ENCODE results near the gene ZBTB9. TPM values are rescaled to one million over a fixed set of nuclear protein-coding genes. Genes with fewer than 3 reads are reported as not detected.

Gene ZBTB9
- total RNA-seq, 2 experiments from 2014 or later: 5.5 to 5.7 TPM

- H3K27me3 Mint-ChIP-seq: no peaks in the 10 kb centered on the region
- DNase-seq (peak in 6 of 14 experiments; percentile 22 to 81 (median 56)), ATAC-seq (ENCODE audit: poor library complexity) (peak; percentile 21)
- POLR2A ChIA-PET: interaction anchor here (0.6 to 3.0 kb wide), 12 partner anchors 10 to 455 kb away, joined by 3 to 22 read pairs (median 8); partner anchors contain the start of genes B3GALT4, CUTA, LEMD2 and PHF1
- H3K27me3 ChIP-seq (ENCODE audit: control insufficient read depth in 1 of 2, insufficient read depth in 2 of 2, low read length in 2 of 2): no peaks in the 10 kb centered on the region
- peaks cover 5% of the 10 kb centered on the region for H3K36me3 Mint-ChIP-seq (ENCODE audit: low read depth)
- no peaks in the 10 kb centered on the region for H3K9me3 Mint-ChIP-seq
- peaks cover 3% of the 10 kb centered on the region for H3K36me3 ChIP-seq (ENCODE audit: insufficient read depth, low read length)
- peaks cover 69% of the 10 kb centered on the region for H3K4me1 ChIP-seq (ENCODE audit: insufficient read depth, low read length)
- peak overlapping the region; percentile 86 to 92 for H3K27ac ChIP-seq (ENCODE audit: low read depth in 1 of 2, low read length in 2 of 2)
- CTCF ChIA-PET: interaction anchor here (1.2 to 2.7 kb wide), 7 partner anchors 11 to 155 kb away, joined by 3 to 25 read pairs (median 7); partner anchors contain the start of genes KIFC1, PHF1 and RPS18
- intact Hi-C loops (cut with DNase I, micrococcal nuclease): loop anchor here (1.0 to 5.0 kb wide), 5 partner anchors 9 to 155 kb away; partner anchors contain the start of genes CUTA (in 1 of the 2), RPS18 (in 1 of the 2), VPS52 (in 1 of the 2) and ZBTB22 (in 1 of the 2)
- peak overlapping the region; percentile 99 for H3K27ac Mint-ChIP-seq
- H3K4me1 Mint-ChIP-seq (ENCODE audit: low read depth): peaks cover 76% of the 10 kb centered on the region
- H3K4me3 ChIP-seq (ENCODE audit: low read length): peak overlapping the region; percentile 71
- no peak for TF ChIP-seq CTCF (IDR thresholded peaks at IDR 0.05)
- H3K4me3 Mint-ChIP-seq: peak overlapping the region; percentile 94
- no peaks in the 10 kb centered on the region for H3K9me3 ChIP-seq (ENCODE audit: control insufficient read depth in 1 of 2, insufficient read depth in 1 of 2, low read length in 2 of 2)
Observed at GRCh38 chr6:33426590-33427511, 27.5 kb upstream of the ZBTB9 start.

GRCh38 chr6:33427585-33428223 lies 26.7 kb upstream of the ZBTB9 start:
- H3K27ac ChIP-seq (ENCODE audit: low read depth in 1 of 2, low read length in 2 of 2): peak overlapping the region; percentile 79 to 92
- peak overlapping the region; percentile 94 for H3K4me3 Mint-ChIP-seq

More at GRCh38 chr6:33427585-33428223, 26.7 kb upstream of the ZBTB9 start:
- CTCF ChIA-PET: interaction anchor here (0.7 to 0.9 kb wide), 2 partner anchors 17 to 37 kb away, joined by 3 to 4 read pairs; partner anchors contain the start of gene PHF1
- Histone ChIP-seq H3K9me3 (ENCODE audit: control insufficient read depth in 1 of 2, insufficient read depth in 1 of 2, low read length in 2 of 2) (no peaks in the 10 kb centered on the region), H3K36me3 (ENCODE audit: insufficient read depth, low read length) (peaks cover 6% of the 10 kb centered on the region), H3K27me3 (ENCODE audit: control insufficient read depth in 1 of 2, insufficient read depth in 2 of 2, low read length in 2 of 2) (no peaks in the 10 kb centered on the region), H3K4me1 (ENCODE audit: insufficient read depth, low read length) (peaks cover 72% of the 10 kb centered on the region), H3K4me3 (ENCODE audit: low read length) (peak overlapping the region; percentile 71)
- DNase-seq (peak in 12 of 14 experiments; percentile 47 to 86 (median 67)), ATAC-seq (ENCODE audit: poor library complexity) (peak; percentile 3)
- no peaks in the 10 kb centered on the region for H3K9me3 Mint-ChIP-seq
- peak overlapping the region; percentile 99 for H3K27ac Mint-ChIP-seq
- H3K36me3 Mint-ChIP-seq (ENCODE audit: low read depth): peaks cover 7% of the 10 kb centered on the region
- no peak for TF ChIP-seq CTCF (IDR thresholded peaks at IDR 0.05)
- POLR2A ChIA-PET: interaction anchor here (0.6 to 4.5 kb wide), 3 partner anchors 10 to 156 kb away, joined by 3 to 60 read pairs (median 7); partner anchors contain the start of genes CUTA, RPS18, SYNGAP1 and ZBTB22
- intact Hi-C loops (cut with DNase I, micrococcal nuclease): loop anchor here (1.0 to 5.0 kb wide), 6 partner anchors 9 to 155 kb away; partner anchors contain the start of genes CUTA (in 1 of the 2), PHF1 (in 1 of the 2), RPS18 (in 1 of the 2) and VPS52 (in 1 of the 2)
- H3K27me3 Mint-ChIP-seq: no peaks in the 10 kb centered on the region
- peaks cover 83% of the 10 kb centered on the region for H3K4me1 Mint-ChIP-seq (ENCODE audit: low read depth)
